Activated CD8-positive, alpha-beta T cell treated with anti-CD3 and anti-CD28 coated beads, Interleukin-2, amount 10 ng/mL, durations not matched to agents 7 days and 5 days (primary cell): ENCODE results near the gene STARD3. TPM values are rescaled to one million over a fixed set of nuclear protein-coding genes. Genes with fewer than 3 reads are reported as not detected.
A peak's percentile ranks its signal among the peaks of the same experiment; 100 is the strongest.

Source experiments
- ATAC-seq: fragments of 150-1000 bp; cut with Tn5 transposase; one replicate; pipeline ENCODE4 v1.10.0; 2021; ENCODE audit warnings: moderate library complexity
- CTCF ChIA-PET: fragments of 350-600 bp; sonication (Branson Sonifier 250); formaldehyde crosslinking; loops from one replicate; lab custom pipeline; 2021; ENCODE audit warnings: antibody characterized with exemption; lab: Charles Lee
- POLR2A ChIA-PET: fragments of 350-600 bp; sonication (Branson Sonifier 250); formaldehyde crosslinking; loops from one replicate; lab custom pipeline; 2021; ENCODE audit warnings: antibody characterized with exemption; lab: Charles Lee
- DNase-seq: peaks from one replicate; pipeline ENCODE4 v3.0.0-alpha.2; 2020
- H3K27ac Mint-ChIP-seq: one replicate; pipeline ENCODE4 v1.8.0; 2021; ENCODE audit warnings: mild to moderate bottlenecking, mixed read lengths
- H3K27me3 Mint-ChIP-seq: one replicate; pipeline ENCODE4 v1.8.0; 2021; ENCODE audit warnings: low read depth, mixed read lengths
- H3K36me3 Mint-ChIP-seq: one replicate; pipeline ENCODE4 v1.8.0; 2021; ENCODE audit warnings: low read depth, mixed read lengths
- H3K4me1 Mint-ChIP-seq: one replicate; pipeline ENCODE4 v1.8.0; 2021; ENCODE audit warnings: low read depth, mixed read lengths
- H3K4me3 Mint-ChIP-seq: one replicate; pipeline ENCODE4 v1.8.0; 2021; ENCODE audit warnings: mild to moderate bottlenecking, mixed read lengths
- H3K9me3 Mint-ChIP-seq: one replicate; pipeline ENCODE4 v1.8.0; 2022; ENCODE audit warnings: mixed read lengths; ENCODE audit not compliant: insufficient read depth
- total RNA-seq, 2 experiments: library from RNA; stranded (reverse); gene quantifications; one replicate each; pipeline ENCODE4 v1.2.3, GENCODE V29; 2021

The STARD3 gene
- total RNA-seq, 2 experiments from 2014 or later: 69.0 to 72.1 TPM

- Mint-ChIP-seq H3K27ac (no peak overlapping the region), H3K4me3 (no peak overlapping the region), H3K4me1 (peaks cover under 1% of the 10 kb centered on the region), H3K36me3 (no peaks in the 10 kb centered on the region), H3K27me3 (peaks cover 89% of the 10 kb centered on the region), H3K9me3 (no peaks in the 10 kb centered on the region)
- no peak for ATAC-seq
- CTCF ChIA-PET: interaction anchor here (0.6 to 2.3 kb wide), 3 partner anchors 23 to 264 kb away, joined by 3 to 12 read pairs (median 6); no protein-coding TSS in a partner anchor
- no peak for DNase-seq
- POLR2A ChIA-PET: no interaction called here
Observed at GRCh38 chr17:39599004-39599664, 37.8 kb upstream of the STARD3 start.

GRCh38 chr17:39599665-39600231 lies 37.2 kb upstream of the STARD3 start:
- CTCF ChIA-PET: interaction anchor here (0.6 to 2.3 kb wide), 2 partner anchors 22 to 264 kb away, joined by 3 to 12 read pairs; no protein-coding TSS in a partner anchor
- DNase-seq: no peak
- ATAC-seq: no peak
- no peak overlapping the region for H3K4me3 Mint-ChIP-seq
- POLR2A ChIA-PET: no interaction called here
- peaks cover 87% of the 10 kb centered on the region for H3K27me3 Mint-ChIP-seq
- no peaks in the 10 kb centered on the region for H3K9me3 Mint-ChIP-seq
- H3K27ac Mint-ChIP-seq: no peak overlapping the region
- H3K4me1 Mint-ChIP-seq: peaks cover 2% of the 10 kb centered on the region
- no peaks in the 10 kb centered on the region for H3K36me3 Mint-ChIP-seq

GRCh38 chr17:39600288-39600996 lies 36.5 kb upstream of the STARD3 start:
- Mint-ChIP-seq H3K27me3 (peaks cover 87% of the 10 kb centered on the region), H3K4me1 (peaks cover 7% of the 10 kb centered on the region), H3K36me3 (no peaks in the 10 kb centered on the region), H3K27ac (no peak overlapping the region), H3K4me3 (no peak overlapping the region), H3K9me3 (no peaks in the 10 kb centered on the region)
- ChIA-PET CTCF (interaction anchor here (1.7 to 2.3 kb wide), 2 partner anchors 21 to 53 kb away, joined by 4 to 12 read pairs; no protein-coding TSS in a partner anchor), POLR2A (no interaction called here)
- ATAC-seq (no peak), DNase-seq (no peak)

GRCh38 chr17:39600997-39601597 lies 35.8 kb upstream of the STARD3 start:
- DNase-seq: no peak
- Mint-ChIP-seq H3K4me1 (peaks cover 8% of the 10 kb centered on the region), H3K9me3 (no peaks in the 10 kb centered on the region), H3K27me3 (peaks cover 84% of the 10 kb centered on the region), H3K36me3 (no peaks in the 10 kb centered on the region), H3K27ac (no peak overlapping the region), H3K4me3 (no peak overlapping the region)
- ATAC-seq: no peak
- CTCF ChIA-PET: interaction anchor here (1.7 to 2.3 kb wide), 2 partner anchors 21 to 54 kb away, joined by 4 to 12 read pairs; no protein-coding TSS in a partner anchor
- POLR2A ChIA-PET: no interaction called here

GRCh38 chr17:39601758-39602532 lies 35.0 kb upstream of the STARD3 start:
- DNase-seq (no peak), ATAC-seq (no peak)
- ChIA-PET POLR2A (no interaction called here), CTCF (interaction anchor here (0.5 to 2.3 kb wide), 3 partner anchors 20 to 54 kb away, joined by 3 to 12 read pairs (median 4); no protein-coding TSS in a partner anchor)
- no peak overlapping the region for H3K4me3 Mint-ChIP-seq
- H3K27ac Mint-ChIP-seq: no peak overlapping the region
- peaks cover 8% of the 10 kb centered on the region for H3K4me1 Mint-ChIP-seq
- H3K36me3 Mint-ChIP-seq: no peaks in the 10 kb centered on the region
- H3K27me3 Mint-ChIP-seq: peaks cover 79% of the 10 kb centered on the region
- H3K9me3 Mint-ChIP-seq: no peaks in the 10 kb centered on the region

- no peak overlapping the region for H3K4me3 Mint-ChIP-seq
- no peak overlapping the region for H3K27ac Mint-ChIP-seq
- CTCF ChIA-PET: interaction anchor here (0.5 kb wide), 1 partner anchor 21 kb away, joined by 3 read pairs; no protein-coding TSS in a partner anchor
- H3K9me3 Mint-ChIP-seq: no peaks in the 10 kb centered on the region
- POLR2A ChIA-PET: interaction anchor here (0.6 kb wide), 1 partner anchor 367 kb away, joined by 3 read pairs; no protein-coding TSS in a partner anchor
- no peak for DNase-seq
- H3K4me1 Mint-ChIP-seq: peaks cover 12% of the 10 kb centered on the region
- H3K36me3 Mint-ChIP-seq: no peaks in the 10 kb centered on the region
- ATAC-seq: no peak
- peaks cover 78% of the 10 kb centered on the region for H3K27me3 Mint-ChIP-seq
Observed at GRCh38 chr17:39602533-39603303, 34.2 kb upstream of the STARD3 start.

- Mint-ChIP-seq H3K36me3 (no peaks in the 10 kb centered on the region), H3K4me3 (no peak overlapping the region), H3K27ac (no peak overlapping the region), H3K27me3 (peaks cover 75% of the 10 kb centered on the region), H3K9me3 (no peaks in the 10 kb centered on the region), H3K4me1 (peaks cover 12% of the 10 kb centered on the region)
- POLR2A ChIA-PET: interaction anchor here (0.6 kb wide), 1 partner anchor 367 kb away, joined by 3 read pairs; no protein-coding TSS in a partner anchor
- CTCF ChIA-PET: interaction anchor here (0.7 kb wide), 1 partner anchor 18 kb away, joined by 3 read pairs; no protein-coding TSS in a partner anchor
- DNase-seq (no peak), ATAC-seq (no peak)
Observed at GRCh38 chr17:39603304-39604016, 33.5 kb upstream of the STARD3 start.

- peaks cover 12% of the 10 kb centered on the region for H3K4me1 Mint-ChIP-seq
- H3K4me3 Mint-ChIP-seq: no peak overlapping the region
- no peak overlapping the region for H3K27ac Mint-ChIP-seq
- ChIA-PET CTCF (interaction anchor here (1.0 to 1.5 kb wide), 3 partner anchors 17 to 29 kb away, joined by 3 to 8 read pairs (median 4); no protein-coding TSS in a partner anchor), POLR2A (interaction anchor here (0.5 to 1.2 kb wide), 3 partner anchors 16 to 859 kb away, joined by 3 to 4 read pairs (median 3); no protein-coding TSS in a partner anchor)
- H3K9me3 Mint-ChIP-seq: no peaks in the 10 kb centered on the region
- DNase-seq (no peak), ATAC-seq (no peak)
- no peaks in the 10 kb centered on the region for H3K36me3 Mint-ChIP-seq
- peaks cover 78% of the 10 kb centered on the region for H3K27me3 Mint-ChIP-seq
Observed at GRCh38 chr17:39604911-39605491, 31.9 kb upstream of the STARD3 start.

- H3K4me1 Mint-ChIP-seq: peaks cover 12% of the 10 kb centered on the region
- no peak for DNase-seq
- peak; percentile 47 for ATAC-seq
- no peak overlapping the region for H3K4me3 Mint-ChIP-seq
- no peaks in the 10 kb centered on the region for H3K36me3 Mint-ChIP-seq
- no peak overlapping the region for H3K27ac Mint-ChIP-seq
- ChIA-PET POLR2A (interaction anchor here (0.5 to 1.2 kb wide), 4 partner anchors 16 to 859 kb away, joined by 3 to 4 read pairs (median 4); no protein-coding TSS in a partner anchor), CTCF (interaction anchor here (1.0 to 1.5 kb wide), 3 partner anchors 16 to 30 kb away, joined by 3 to 8 read pairs (median 4); no protein-coding TSS in a partner anchor)
- peaks cover 72% of the 10 kb centered on the region for H3K27me3 Mint-ChIP-seq
- H3K9me3 Mint-ChIP-seq: no peaks in the 10 kb centered on the region
Observed at GRCh38 chr17:39605492-39606433, 31.2 kb upstream of the STARD3 start.
